K562 (cell line): ENCODE data around the gene CCNQ. TPM values are rescaled to one million over a fixed set of nuclear protein-coding genes. Genes with fewer than 3 reads are reported as not detected.

Experiments used
- DNMT1 ChIP-seq: fragments of 450-650 bp; IDR thresholded peaks from 2 replicates; pipeline ENCODE4 v1.6.1; 2016; ENCODE audit warnings: antibody characterized with exemption, mild to moderate bottlenecking
- ELF2 ChIP-seq: fragments of 250-450 bp; sonication (Bioruptor Pico); IDR thresholded peaks from 2 replicates; pipeline ENCODE4 v1.5.0; 2021; ENCODE audit warnings: mild to moderate bottlenecking
- HIVEP1 ChIP-seq: fragments of 250-450 bp; sonication (Bioruptor Pico); IDR thresholded peaks from 2 replicates; pipeline ENCODE4 v1.4.0; 2020; ENCODE audit warnings: mild to moderate bottlenecking
- IRF1 ChIP-seq: sonication (generic); formaldehyde crosslinking; IDR thresholded peaks from 2 replicates; pipeline ENCODE4 v1.8.0; 2022; ENCODE audit warnings: missing genetic modification reagents, mild to moderate bottlenecking, borderline replicate concordance
- KAT2B ChIP-seq: IDR thresholded peaks from one replicate; pipeline ENCODE4 v1.6.1; 2012; ENCODE audit warnings: low read depth, mild to moderate bottlenecking, control low read depth, inconsistent platforms, low read length, moderate library complexity
- NFRKB ChIP-seq: fragments of 450-650 bp; IDR thresholded peaks from 2 replicates; pipeline ENCODE4 v1.6.1; 2016; ENCODE audit warnings: low read depth
- PREB ChIP-seq: sonication (generic); formaldehyde crosslinking; IDR thresholded peaks from 2 replicates; pipeline ENCODE4 v1.8.1; 2023; ENCODE audit warnings: mild to moderate bottlenecking, missing genetic modification reagents
- STAT5B ChIP-seq: fragments of 250-450 bp; sonication (Bioruptor Pico); IDR thresholded peaks from 2 replicates; pipeline ENCODE4 v1.8.0; 2021; ENCODE audit warnings: mild to moderate bottlenecking, inconsistent platforms
- TBP ChIP-seq: optimal IDR thresholded peaks from 2 replicates; pipeline ENCODE3; 2011; ENCODE audit warnings: low read depth, low read length, improper control_type of control experiment
- ZFPM2 ChIP-seq: fragments of 250-450 bp; sonication (Bioruptor Pico); IDR thresholded peaks from 2 replicates; pipeline ENCODE4 v1.5.1; 2022; ENCODE audit warnings: mild to moderate bottlenecking
- ZNF212 ChIP-seq: fragments of 450-650 bp; formaldehyde crosslinking; IDR thresholded peaks from 2 replicates; pipeline ENCODE4 v1.4.0; 2020; ENCODE audit warnings: mild to moderate bottlenecking
- polyA plus RNA-seq, 8 experiments: library from polyadenylated mRNA; depleted of rRNA in 4 of 8; stranded (reverse) in 5 of 8; unstranded in 3 of 8; fragments of >200 nt; fragmentation: Nextera tagmentation in 2 of 8; fragmentation: Illumina TruSeq in 1 of 8; extraction: Ambion mirVana in 2 of 8; extraction: Trizol in 1 of 8; gene quantifications; 2 replicates each; pipeline versions ENCODE4 v1.2.1 to v1.2.3, GENCODE V29; 2011 to 2014; ENCODE audit warnings: inconsistent platforms in 1 of 8, missing spikeins in 1 of 8
- total RNA-seq, 7 experiments: library from RNA; depleted of rRNA in 6 of 7; stranded (reverse); fragments of >200 nt in 6 of 7; fragmentation: Illumina TruSeq in 2 of 7; extraction: Trizol in 2 of 7; gene quantifications; 2 replicates each; pipeline versions ENCODE4 v1.2.1 to v1.2.3, GENCODE V29; 2011 to 2021; ENCODE audit warnings: low replicate concordance in 1 of 7
- TF ChIP-seq, protein P1 (sequence below): sonication (generic); formaldehyde crosslinking; IDR thresholded peaks from 2 replicates; pipeline ENCODE4 v1.8.0; 2022; ENCODE audit warnings: mild to moderate bottlenecking, missing genetic modification reagents

The CCNQ gene
- total and polyA plus RNA-seq, 9 of the 15 experiments (the other 6 are each of a cell fraction or from before 2014, with no cell fraction given), result 0.92 to 53.8 (median 25.3) TPM

- TF ChIP-seq, protein P1, sequence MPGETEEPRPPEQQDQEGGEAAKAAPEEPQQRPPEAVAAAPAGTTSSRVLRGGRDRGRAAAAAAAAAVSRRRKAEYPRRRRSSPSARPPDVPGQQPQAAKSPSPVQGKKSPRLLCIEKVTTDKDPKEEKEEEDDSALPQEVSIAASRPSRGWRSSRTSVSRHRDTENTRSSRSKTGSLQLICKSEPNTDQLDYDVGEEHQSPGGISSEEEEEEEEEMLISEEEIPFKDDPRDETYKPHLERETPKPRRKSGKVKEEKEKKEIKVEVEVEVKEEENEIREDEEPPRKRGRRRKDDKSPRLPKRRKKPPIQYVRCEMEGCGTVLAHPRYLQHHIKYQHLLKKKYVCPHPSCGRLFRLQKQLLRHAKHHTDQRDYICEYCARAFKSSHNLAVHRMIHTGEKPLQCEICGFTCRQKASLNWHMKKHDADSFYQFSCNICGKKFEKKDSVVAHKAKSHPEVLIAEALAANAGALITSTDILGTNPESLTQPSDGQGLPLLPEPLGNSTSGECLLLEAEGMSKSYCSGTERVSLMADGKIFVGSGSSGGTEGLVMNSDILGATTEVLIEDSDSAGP (CRISPR knock-in tag), result no peak
- TF ChIP-seq ELF2 (CRISPR knock-in tag) (no peak), NFRKB (no peak), ZFPM2 (CRISPR knock-in tag) (no peak), DNMT1 (no peak), TBP (no peak), HIVEP1 (CRISPR knock-in tag) (no peak), STAT5B (no peak), IRF1 (no peak), PREB (CRISPR knock-in tag) (no peak), ZNF212 (CRISPR knock-in tag) (no peak), KAT2B (no peak)
Observed at GRCh38 chrX:153633607-153634180, 34.8 kb upstream of the CCNQ start (continued).
